Stimulated activated CD8-positive, alpha-beta memory T cell treated with anti-CD3 and anti-CD28 coated beads, Interleukin-4, amount 100 ng/mL, for 24 hours (primary cell): ENCODE data around the gene USP24.

Experiments used
- DNase-seq: peaks from one replicate; pipeline ENCODE4 v3.0.0-alpha.2; 2020; ENCODE audit warnings: low read depth

Gene USP24

GRCh38 chr1:55164906-55165305 is 50.3 kb downstream of the USP24 start:
- DNase-seq, result no peak

GRCh38 chr1:55159571-55159970 is 55.6 kb downstream of the USP24 start:
- DNase-seq, result no peak

GRCh38 chr1:55156608-55157007 is 58.6 kb downstream of the USP24 start:
- no peak for DNase-seq

- DNase-seq, result no peak
Observed at GRCh38 chr1:55156093-55156492, 59.1 kb downstream of the USP24 start.

- DNase-seq, result no peak
Observed at GRCh38 chr1:55155522-55155921, 59.6 kb downstream of the USP24 start.

GRCh38 chr1:55154616-55155015 is 60.5 kb downstream of the USP24 start:
- DNase-seq, result no peak

GRCh38 chr1:55153031-55153430 is 62.1 kb downstream of the USP24 start:
- no peak for DNase-seq

- DNase-seq, result no peak
Observed at GRCh38 chr1:55150880-55151588, 64.1 kb downstream of the USP24 start.

- DNase-seq, result no peak
Observed at GRCh38 chr1:55148676-55149075, 66.5 kb downstream of the USP24 start.

- no peak for DNase-seq
Observed at GRCh38 chr1:55147524-55147923, 67.6 kb downstream of the USP24 start.

GRCh38 chr1:55146781-55147180 is 68.4 kb downstream of the USP24 start:
- no peak for DNase-seq

GRCh38 chr1:55144886-55145285 is 70.3 kb downstream of the USP24 start:
- DNase-seq, result no peak

- DNase-seq, result no peak
Observed at GRCh38 chr1:55143684-55144083, 71.5 kb downstream of the USP24 start.

GRCh38 chr1:55141295-55141893 is 73.8 kb downstream of the USP24 start:
- no peak for DNase-seq

GRCh38 chr1:55140546-55140983 is 74.6 kb downstream of the USP24 start:
- DNase-seq, result peak; percentile 38

- DNase-seq, result no peak
Observed at GRCh38 chr1:55140137-55140536, 75.0 kb downstream of the USP24 start.

GRCh38 chr1:55138823-55139222 is 76.3 kb downstream of the USP24 start:
- no peak for DNase-seq

GRCh38 chr1:55134152-55134808 is 80.9 kb downstream of the USP24 start:
- no peak for DNase-seq

GRCh38 chr1:55131801-55132200 is 83.4 kb downstream of the USP24 start:
- no peak for DNase-seq

GRCh38 chr1:55131218-55131617 is 83.9 kb downstream of the USP24 start:
- no peak for DNase-seq

GRCh38 chr1:55129194-55129728 is 85.9 kb downstream of the USP24 start:
- DNase-seq, result no peak

- DNase-seq, result no peak
Observed at GRCh38 chr1:55128418-55128995, 86.7 kb downstream of the USP24 start.
